DMS 273 treated with DMSO at 0.1 percent for 48 hours (cell line): ENCODE measurements around the gene IGHMBP2.
A peak's percentile ranks its signal among the peaks of the same experiment; 100 is the strongest.

Source experiments
- DNase-seq: peaks from one replicate; lab custom pipeline; 2025; lab: John Stamatoyannopoulos, UW

Gene IGHMBP2

GRCh38 chr11:68987211-68987610 is 83.5 kb downstream of the IGHMBP2 start:
- no peak for DNase-seq

GRCh38 chr11:68988491-68988890 is 84.8 kb downstream of the IGHMBP2 start:
- peak; percentile 16 for DNase-seq
